RWPE2 (cell line): ENCODE results near the gene MITD1.

Experiments used
- ATAC-seq: fragments of 200-7000 bp; cut with Tn5 transposase; 3 replicates; pipeline ENCODE4 v1.9.1; 2021; ENCODE audit warnings: low read depth
- DNase-seq: peaks from one replicate; pipeline ENCODE4 v3.0.0-alpha.2; 2020; ENCODE audit warnings: low spot score
- H3K27ac ChIP-seq: fragments of 450-650 bp; 2 replicates; pipeline ENCODE4 v1.5.1; 2017; ENCODE audit warnings: mild to moderate bottlenecking; ENCODE audit not compliant: poor library complexity, severe bottlenecking
- H3K27me3 ChIP-seq: fragments of 250-450 bp; sonication (Bioruptor Pico); 2 replicates; pipeline ENCODE4 v1.5.1; 2021; ENCODE audit warnings: mild to moderate bottlenecking, moderate library complexity; ENCODE audit not compliant: insufficient read depth, poor library complexity, severe bottlenecking
- H3K36me3 ChIP-seq: fragments of 250-450 bp; sonication (Bioruptor Pico); 2 replicates; pipeline ENCODE4 v1.5.1; 2020; ENCODE audit warnings: low read depth, mild to moderate bottlenecking, moderate library complexity
- H3K4me1 ChIP-seq: fragments of 250-450 bp; sonication (Bioruptor Pico); 2 replicates; pipeline ENCODE4 v1.5.1; 2021; ENCODE audit warnings: mild to moderate bottlenecking, moderate library complexity; ENCODE audit not compliant: insufficient read depth, poor library complexity, severe bottlenecking
- H3K4me3 ChIP-seq: fragments of 250-450 bp; sonication (Bioruptor Pico); 2 replicates; pipeline ENCODE4 v1.5.1; 2021; ENCODE audit warnings: mild to moderate bottlenecking, moderate library complexity; ENCODE audit not compliant: severe bottlenecking
- H3K9me3 ChIP-seq: fragments of 250-450 bp; sonication (Bioruptor Pico); 2 replicates; pipeline ENCODE4 v1.5.1; 2021; ENCODE audit warnings: mild to moderate bottlenecking, moderate library complexity; ENCODE audit not compliant: severe bottlenecking
- TF ChIP-seq, protein P1 (sequence below): fragments of 450-650 bp; IDR thresholded peaks from one replicate; pipeline ENCODE4 v1.5.1; 2017; ENCODE audit warnings: mild to moderate bottlenecking, moderate library complexity; ENCODE audit not compliant: poor library complexity, severe bottlenecking

Gene MITD1

DNA sequence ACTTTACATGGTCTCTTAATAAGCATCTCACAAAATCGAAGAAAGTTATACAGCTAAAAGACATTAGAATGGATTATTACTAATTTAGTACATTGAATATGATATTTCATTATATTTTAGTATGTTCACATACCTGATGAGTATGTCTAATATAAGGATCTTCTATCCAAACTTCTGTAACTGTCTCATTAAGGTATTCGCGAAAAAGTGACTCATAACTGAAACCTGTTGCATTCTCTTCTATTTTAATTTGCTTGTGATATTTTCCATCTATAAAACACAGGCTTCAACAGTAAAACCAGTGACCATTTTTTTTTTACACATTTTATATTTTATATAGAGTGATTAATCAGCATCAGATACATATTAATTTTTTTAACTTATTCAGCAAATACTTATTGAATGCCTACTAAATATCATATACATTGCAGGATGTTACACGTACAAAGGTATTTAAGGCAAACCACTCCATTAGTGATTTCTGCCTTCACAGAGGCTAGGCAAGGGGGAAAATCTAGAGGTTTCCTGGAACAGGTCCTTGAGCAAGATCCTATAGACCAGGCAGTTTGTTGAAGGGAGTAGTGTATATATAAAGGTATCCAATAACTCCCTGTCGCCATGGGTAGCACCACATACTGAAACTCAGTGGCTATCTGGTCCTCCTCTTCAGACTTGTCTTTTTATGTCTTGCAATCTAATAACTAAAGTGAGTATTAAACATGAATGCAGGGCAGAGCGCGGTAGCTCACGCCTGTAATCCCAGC is 9.3 kb downstream of the MITD1 start:
- no peak overlapping the region for H3K4me3 ChIP-seq
- TF ChIP-seq, protein P1, sequence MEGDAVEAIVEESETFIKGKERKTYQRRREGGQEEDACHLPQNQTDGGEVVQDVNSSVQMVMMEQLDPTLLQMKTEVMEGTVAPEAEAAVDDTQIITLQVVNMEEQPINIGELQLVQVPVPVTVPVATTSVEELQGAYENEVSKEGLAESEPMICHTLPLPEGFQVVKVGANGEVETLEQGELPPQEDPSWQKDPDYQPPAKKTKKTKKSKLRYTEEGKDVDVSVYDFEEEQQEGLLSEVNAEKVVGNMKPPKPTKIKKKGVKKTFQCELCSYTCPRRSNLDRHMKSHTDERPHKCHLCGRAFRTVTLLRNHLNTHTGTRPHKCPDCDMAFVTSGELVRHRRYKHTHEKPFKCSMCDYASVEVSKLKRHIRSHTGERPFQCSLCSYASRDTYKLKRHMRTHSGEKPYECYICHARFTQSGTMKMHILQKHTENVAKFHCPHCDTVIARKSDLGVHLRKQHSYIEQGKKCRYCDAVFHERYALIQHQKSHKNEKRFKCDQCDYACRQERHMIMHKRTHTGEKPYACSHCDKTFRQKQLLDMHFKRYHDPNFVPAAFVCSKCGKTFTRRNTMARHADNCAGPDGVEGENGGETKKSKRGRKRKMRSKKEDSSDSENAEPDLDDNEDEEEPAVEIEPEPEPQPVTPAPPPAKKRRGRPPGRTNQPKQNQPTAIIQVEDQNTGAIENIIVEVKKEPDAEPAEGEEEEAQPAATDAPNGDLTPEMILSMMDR = no peak
- ATAC-seq (no peak), DNase-seq (no peak)
- H3K4me1 ChIP-seq = no peaks in the 10 kb centered on the region
- H3K27ac ChIP-seq = no peak overlapping the region
- no peaks in the 10 kb centered on the region for H3K27me3 ChIP-seq
- no peaks in the 10 kb centered on the region for H3K9me3 ChIP-seq
- H3K36me3 ChIP-seq = peaks cover 59% of the 10 kb centered on the region

DNA sequence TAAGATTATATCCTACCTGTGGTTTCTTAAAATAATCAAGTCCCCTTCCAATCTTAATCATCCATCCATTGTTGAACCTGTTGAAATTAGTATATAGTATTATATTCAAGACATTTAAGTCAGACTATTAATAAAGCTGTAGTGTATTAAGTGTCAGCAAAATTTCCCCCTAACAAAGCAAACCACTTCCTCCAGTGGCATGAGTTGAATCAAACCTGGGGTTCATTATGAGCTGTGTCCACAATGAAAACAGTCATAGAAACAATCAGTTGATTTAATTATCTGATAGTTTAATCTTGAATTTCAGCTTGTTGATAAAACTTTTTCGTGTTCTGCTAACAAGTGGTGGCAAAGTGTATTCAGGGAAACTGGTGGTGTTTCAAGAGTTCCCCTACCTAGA is 11.3 kb downstream of the MITD1 start:
- no peaks in the 10 kb centered on the region for H3K27me3 ChIP-seq
- no peak overlapping the region for H3K27ac ChIP-seq
- H3K4me3 ChIP-seq = no peak overlapping the region
- H3K36me3 ChIP-seq = peaks cover 68% of the 10 kb centered on the region
- TF ChIP-seq, protein P1 = no peak
- H3K9me3 ChIP-seq = no peaks in the 10 kb centered on the region
- ATAC-seq = no peak
- H3K4me1 ChIP-seq = no peaks in the 10 kb centered on the region
- DNase-seq = no peak

DNA sequence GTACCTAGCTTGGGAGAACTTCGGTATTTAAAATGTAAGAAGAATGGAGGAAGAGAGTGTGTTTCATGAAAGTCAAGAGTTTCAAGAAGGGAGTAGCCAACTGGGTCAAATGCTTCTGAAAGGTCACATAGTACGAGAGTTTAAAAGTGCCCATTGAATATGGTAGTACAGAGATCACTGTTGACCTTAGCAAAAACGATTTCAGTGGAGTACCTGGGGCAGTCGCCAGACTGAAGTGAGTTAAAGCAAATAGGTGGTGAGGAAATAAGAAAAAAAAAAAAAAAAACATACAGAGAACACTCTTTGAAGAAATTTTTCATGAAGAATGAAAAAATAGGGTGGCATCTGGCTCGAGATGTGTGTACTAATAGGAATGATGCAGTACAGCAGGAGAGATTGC is 14.6 kb downstream of the MITD1 start:
- H3K4me3 ChIP-seq = no peak overlapping the region
- no peaks in the 10 kb centered on the region for H3K4me1 ChIP-seq
- no peaks in the 10 kb centered on the region for H3K9me3 ChIP-seq
- peaks cover 46% of the 10 kb centered on the region for H3K36me3 ChIP-seq
- H3K27ac ChIP-seq = no peak overlapping the region
- DNase-seq (no peak), ATAC-seq (no peak)
- no peaks in the 10 kb centered on the region for H3K27me3 ChIP-seq
- TF ChIP-seq, protein P1 = no peak

DNA sequence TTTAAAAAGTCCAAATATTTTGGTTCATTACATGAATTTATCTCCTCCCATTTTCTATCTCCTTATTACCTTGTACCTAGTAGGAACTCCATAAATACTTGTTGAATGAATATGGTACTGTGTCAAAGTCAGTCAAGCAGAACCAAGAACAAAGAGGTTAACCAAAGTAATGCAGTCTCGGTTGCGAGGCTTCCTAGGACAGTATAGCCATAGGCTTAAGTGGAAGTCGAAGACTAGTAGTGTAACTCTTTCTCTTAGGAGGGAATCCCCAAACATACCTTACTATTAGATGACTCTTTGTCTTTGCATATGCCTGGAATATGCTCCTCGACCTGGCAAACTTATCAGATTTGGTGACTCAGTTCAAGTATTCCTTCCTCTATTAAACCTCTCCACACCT is 21.3 kb downstream of the MITD1 start:
- ATAC-seq (no peak), DNase-seq (no peak)
- Histone ChIP-seq H3K9me3 (no peaks in the 10 kb centered on the region), H3K36me3 (peaks cover 6% of the 10 kb centered on the region; the same call in 1 of the 2 replicates), H3K4me1 (no peaks in the 10 kb centered on the region), H3K27ac (no peak overlapping the region), H3K27me3 (no peaks in the 10 kb centered on the region), H3K4me3 (no peak overlapping the region)
- TF ChIP-seq, protein P1 = no peak

DNA sequence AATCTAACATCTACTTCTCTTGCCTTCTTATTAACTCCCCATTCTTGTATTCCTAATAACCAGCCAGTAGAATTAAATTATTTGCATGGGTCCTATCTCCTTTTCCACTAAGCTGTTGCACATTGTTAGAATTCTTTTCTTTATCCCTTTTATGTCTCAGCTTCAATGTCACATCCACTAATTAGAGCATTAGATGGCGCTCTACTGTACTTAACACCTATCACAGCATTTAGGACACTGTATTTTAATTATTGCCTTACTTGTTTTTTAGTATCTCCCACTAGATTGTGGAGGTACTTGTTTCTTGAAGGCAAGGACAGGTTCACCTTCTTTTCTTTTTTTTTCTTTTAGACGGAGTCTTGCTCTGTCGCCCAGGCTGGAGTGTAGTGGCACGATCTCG is 22.3 kb downstream of the MITD1 start:
- Histone ChIP-seq H3K36me3 (peaks cover 6% of the 10 kb centered on the region; the same call in 1 of the 2 replicates), H3K4me1 (no peaks in the 10 kb centered on the region), H3K27ac (no peak overlapping the region), H3K9me3 (no peaks in the 10 kb centered on the region), H3K4me3 (no peak overlapping the region), H3K27me3 (no peaks in the 10 kb centered on the region)
- no peak for DNase-seq
- ATAC-seq = no peak
- TF ChIP-seq, protein P1 = no peak
